GM19328 (cell line): Measurements from ENCODE around the gene INSRR.

ENCODE experiments used
- ATAC-seq: cut with Tn5 transposase; IDR thresholded peaks from one replicate; pipeline ENCODE4 v1.9.1; 2021; ENCODE audit warnings: mild to moderate bottlenecking, moderate library complexity; ENCODE audit not compliant: unreplicated experiment

INSRR gene

DNA sequence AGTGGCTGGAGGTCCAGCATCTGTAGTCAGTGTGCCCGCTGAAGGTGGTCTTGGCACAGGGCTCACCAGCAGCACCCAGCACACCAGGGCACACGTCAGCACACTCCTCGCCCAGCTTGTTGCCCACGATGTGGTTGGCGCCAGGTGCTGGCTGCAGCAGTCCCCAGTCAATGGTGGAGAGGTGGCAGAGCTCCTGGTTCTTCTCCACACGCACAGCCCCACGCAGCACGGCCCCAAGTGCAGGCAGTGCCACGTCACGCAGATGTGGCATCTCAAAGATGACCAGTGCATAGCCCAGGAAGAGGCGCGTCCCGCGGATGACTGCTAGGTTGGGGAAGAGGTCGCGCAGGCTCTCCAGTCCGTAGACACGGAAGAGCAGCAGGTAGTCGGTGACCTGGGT is 5.2 kb downstream of the INSRR start:
- ATAC-seq: no peak

- no peak for ATAC-seq
Measured at GRCh38 chr1:156852418-156852874, 6.5 kb downstream of the INSRR start.

DNA sequence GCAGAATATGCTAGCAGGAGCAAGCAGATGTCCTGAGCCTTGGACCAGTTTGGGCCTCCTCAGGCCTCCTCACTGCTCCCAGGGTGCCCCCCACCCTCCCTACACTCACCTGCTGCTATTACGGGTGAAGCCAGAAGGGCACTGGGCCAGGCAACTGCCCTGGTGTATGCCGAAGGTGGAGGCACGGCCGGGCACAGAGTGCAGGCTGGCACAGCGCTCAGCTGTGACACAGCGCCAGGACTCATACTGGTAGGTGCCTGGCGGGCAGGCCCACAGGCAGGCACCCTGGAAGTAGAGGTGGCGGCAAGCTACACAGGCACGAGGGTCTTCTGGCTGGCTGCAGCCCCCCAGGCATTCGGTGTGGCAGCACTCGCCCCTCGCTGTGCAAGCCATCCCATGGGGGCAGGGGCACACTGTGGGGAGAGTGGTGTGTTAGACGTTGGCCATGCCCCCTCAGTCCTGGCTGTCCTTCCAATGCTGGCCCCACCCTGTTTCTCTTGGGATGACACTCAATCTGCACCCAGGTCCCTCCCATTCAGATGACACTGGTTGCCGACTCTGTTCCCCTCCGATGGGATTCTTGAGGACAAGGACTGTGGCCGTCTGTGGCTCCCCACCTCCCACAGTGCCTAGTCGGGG is 7.0 kb downstream of the INSRR start:
- ATAC-seq: no peak

GRCh38 chr1:156849151-156849496 is 9.8 kb downstream of the INSRR start:
- ATAC-seq: no peak

DNA sequence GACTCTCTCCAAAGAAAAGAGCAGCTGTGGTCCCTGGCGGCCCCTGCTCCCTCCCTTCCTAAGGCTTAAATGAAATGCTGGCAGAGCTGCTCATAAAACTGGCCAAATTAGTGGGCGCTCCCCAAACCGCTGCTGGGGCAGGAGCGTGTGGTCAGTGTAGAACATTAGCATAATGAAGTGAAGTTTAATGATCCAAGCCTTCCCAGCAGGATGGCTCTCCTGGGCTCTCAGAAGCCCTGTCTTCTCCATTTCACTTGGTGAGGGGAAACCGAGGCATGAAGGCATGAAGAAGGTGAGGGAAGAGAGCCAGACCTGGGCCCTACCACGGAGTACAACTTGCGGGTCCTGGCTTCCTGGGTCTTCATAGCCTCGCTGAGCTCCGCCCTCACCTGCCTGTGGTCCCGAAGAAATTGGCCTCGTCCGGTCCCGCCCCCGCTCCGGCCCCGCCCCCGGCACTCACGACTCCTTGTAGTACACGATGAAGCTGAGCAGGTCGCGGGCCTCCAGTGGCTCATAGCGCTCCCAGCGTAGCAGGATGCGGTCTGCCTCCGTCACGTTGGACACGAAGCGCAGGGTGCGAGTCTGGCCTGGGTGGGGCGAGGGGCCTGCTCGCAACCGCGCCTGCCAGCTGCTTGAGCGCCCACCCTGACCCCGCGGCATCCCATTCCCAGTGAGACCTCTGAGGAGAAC is 10.3 kb downstream of the INSRR start:
- ATAC-seq: no peak

DNA sequence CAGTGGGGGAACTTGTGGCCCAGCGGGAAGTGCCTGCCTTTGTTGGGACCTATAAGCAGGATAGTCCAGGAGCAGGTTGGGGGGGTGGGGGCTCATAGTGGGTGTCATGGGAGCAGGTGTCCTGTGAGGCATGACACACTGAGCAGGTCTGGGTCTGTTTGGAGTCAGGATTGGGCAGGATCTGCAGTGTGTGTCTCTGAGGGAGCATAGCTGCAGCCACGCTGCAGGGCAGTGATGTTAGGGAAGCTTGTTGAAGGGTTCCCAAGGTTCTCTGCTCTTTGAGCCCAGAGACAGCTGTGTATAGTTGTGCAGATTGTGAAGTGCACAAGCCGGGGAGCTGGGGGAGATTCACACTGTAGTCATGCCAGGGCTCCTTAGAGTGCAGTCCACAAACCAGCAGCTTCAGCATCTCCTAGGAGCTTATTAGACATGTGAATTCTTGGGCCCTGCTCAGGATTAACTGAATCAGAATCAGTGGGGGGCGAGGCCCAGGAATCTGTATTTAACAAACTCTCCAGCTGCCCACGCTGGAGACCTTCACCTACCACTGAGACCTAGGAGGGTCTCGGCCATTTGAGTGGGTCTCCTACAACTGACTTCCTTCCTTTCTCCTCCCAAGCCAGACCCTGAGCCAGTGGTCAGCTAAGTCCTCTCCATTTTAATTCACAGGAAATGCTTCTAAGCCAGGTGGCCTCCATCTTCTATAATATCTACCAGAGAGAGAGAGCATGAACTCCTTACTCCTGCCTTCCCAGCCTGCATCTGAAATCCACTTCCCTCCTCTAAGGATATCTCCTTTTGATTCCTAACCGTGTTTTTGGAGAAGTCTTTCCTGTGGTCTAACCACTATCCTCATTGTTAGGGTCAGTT is 11.1 kb downstream of the INSRR start:
- ATAC-seq: no peak

DNA sequence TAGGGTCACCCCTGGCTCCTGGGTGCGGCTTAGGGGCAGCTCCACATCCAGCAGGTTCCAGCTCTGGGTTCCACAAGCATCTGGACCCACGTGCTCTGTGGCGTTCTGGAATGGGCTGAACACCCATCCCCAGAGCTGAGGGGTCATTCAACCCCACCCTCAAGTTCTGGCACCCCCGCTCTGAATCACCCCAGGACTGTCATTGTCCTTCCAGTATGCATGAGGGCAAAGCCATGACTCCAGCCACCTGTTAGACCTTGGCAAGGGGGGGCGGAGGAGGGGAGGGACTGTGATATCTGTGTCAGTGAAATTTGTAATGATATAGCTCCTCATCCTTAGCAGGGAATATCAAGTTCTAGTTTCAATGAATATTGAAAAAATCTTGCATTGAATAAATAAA is 12.3 kb downstream of the INSRR start:
- no peak for ATAC-seq

GRCh38 chr1:156845953-156846545 is 12.9 kb downstream of the INSRR start:
- ATAC-seq: no peak

- no peak for ATAC-seq
Measured at GRCh38 chr1:156845055-156845952, 13.6 kb downstream of the INSRR start.

DNA sequence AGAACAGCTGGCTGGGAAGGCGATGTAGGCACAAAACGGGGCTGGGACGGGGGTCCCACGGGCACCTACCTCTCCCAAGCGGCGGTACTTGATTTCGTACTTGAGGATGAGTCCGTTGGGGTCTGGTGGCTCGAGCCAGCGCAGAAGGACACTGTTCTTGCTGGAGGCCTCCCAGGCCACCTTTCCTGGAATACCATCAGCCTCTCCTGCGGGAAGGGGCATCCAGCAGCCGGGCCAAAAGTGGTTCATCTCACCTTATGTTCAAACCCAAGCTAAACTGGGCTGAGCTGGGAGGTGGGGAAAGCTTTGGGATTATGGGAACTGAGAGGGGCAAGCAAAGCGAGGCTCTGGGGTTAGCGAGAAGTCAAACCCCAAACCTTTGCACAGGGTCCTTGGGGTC is 14.3 kb downstream of the INSRR start:
- ATAC-seq: no peak

DNA sequence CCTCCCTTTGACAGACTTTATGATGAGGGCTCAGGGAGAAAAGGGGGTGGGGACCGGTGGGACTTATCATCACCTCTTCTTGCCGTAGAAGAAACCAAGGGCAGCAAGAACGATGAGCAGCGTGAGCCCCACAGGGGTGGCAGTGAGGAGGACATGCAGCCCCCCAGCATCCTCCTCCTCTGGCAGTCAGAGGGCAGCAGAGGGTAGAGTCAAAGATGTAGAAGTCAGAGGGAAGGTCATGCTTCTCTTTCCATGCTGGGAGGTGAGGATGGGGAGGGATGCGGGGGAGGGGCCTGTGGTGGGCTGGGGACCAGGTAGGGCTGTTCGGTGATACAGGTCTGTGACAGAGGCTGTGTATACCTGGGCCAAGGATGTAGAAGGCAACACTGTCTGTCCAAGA is 14.8 kb downstream of the INSRR start:
- no peak for ATAC-seq

DNA sequence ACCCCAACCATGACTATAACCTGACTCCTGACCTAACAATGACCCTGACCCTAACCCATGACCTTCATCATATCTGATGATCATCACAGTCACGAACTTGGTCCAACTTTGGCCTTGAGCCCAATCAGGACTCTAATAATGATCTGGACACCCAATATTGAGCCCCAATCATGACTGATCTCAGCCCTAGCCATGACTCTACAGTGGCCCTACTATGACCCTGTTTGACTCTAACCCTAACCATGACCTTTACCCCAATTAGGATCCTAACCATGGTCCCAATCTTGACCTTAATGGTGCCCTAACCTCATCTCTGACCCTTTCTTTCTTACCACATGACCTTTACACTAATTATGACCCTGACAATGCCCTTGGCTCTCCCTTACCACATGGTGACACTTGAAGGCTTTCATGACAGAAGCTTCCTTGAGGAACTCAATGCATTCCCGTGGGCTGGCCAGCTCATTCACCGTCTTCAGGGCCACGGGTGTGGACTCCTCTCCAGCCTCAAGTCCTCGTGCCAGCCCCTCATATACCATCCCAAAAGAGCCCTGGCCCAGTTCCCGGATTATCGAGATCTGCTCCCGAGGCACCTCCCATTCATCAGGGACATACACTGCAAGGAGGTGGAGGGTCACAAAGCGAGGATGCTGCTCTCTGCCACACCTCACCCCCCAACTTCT is 16.2 kb downstream of the INSRR start:
- ATAC-seq: no peak

GRCh38 chr1:156841295-156841855 is 17.5 kb downstream of the INSRR start:
- ATAC-seq: no peak

DNA sequence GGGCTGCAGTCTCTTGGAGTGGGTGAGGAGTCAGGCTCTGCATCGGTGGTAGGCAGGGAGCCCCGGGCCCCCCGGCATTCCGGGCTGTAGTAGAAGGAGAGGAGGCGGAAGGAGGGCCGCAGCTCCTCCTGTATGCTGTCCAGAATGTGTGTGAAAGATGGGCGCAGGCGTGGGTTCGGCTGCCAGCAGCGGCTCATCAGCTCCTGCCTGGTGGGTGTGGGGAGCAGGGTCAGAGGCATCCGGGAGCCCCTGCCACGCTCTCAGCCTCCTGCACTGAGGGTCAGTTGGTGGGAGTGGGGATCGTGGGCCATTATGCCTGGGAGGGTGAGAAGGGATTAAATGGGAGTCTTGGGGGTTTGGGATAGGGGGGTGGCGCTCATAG is 18.0 kb downstream of the INSRR start:
- ATAC-seq: no peak

DNA sequence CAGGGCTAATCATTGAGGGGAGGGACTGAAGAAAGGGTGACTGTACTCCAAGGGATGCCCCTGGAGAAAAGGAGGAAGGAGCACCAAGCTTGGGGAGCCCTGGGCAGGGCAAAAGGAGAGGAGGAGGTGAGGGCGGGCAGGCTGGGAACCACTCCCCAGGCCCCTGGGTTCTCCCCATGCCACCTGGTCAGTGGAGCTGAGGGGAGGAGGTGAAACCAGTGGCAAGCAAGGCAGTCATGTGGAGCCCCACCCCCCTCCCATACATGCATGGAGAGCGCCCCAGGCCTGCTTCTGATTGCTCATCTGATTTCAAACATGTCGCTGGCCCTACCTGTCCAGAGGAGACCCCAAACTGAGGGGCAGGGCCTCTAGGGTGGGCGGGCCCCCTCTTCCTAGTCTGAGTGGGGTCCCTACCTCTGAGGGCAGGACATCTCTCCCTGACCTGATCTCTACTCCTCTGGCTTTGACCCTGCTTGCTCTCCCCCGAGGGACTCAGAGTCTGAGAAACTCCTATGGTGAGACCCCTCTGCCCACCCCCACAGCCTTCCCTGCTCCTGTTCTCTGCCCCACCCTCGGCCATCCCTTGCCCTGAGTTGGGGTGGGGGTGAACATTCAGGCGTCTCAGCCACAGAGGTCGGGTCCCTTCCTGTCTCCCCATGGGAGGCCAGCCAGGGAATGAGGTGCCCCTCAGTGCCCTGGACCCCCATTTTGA is 18.6 kb downstream of the INSRR start:
- ATAC-seq: no peak

GRCh38 chr1:156839426-156840109 is 19.3 kb downstream of the INSRR start:
- ATAC-seq: no peak

DNA sequence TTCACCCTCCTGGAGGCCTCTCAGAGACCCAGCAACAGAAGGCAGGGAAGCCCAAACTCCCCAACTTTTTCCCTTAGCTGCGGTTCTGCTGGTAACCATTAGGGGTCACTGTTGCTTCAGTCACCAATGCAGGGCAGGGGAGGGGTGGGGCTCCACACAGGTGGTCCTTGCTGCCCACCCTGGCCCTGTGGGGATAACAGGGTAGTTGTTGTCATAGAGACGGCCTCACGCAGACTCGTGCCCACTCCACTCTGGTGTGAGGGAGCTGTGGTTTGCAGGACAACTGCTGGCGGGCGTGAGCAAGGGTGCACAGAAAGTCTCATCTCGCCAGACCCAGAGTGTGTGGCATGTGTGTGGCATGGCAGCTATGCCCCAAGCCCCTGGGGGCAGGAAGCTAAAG is 19.9 kb downstream of the INSRR start:
- ATAC-seq: no peak

DNA sequence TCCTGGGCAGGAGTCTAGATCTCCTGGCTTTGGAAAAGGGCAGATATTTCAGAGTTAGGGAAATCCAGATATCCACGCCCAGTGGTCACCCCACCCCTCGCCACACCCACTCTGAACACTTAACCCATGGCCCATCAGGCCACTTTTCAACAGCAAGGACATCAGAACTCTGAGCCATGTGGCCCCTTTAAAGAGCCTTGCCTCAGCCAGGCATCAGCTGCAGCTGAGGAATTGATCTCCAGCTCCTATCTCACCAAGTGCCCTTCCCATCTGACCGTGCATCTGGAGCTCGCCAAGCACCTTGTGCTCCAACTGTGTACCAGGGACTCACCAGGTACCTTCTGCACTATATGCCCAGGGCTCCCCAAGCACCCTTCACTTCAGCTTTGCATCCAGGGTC is 22.0 kb downstream of the INSRR start:
- ATAC-seq: no peak
